Measurements from ENCODE around the gene CDC7. TPM values are rescaled to one million over a fixed set of nuclear protein-coding genes. Genes with fewer than 3 reads are reported as not detected.
"Not testable (repeated sequence)": the region's sequence is repeated elsewhere in the genome, so short reads cannot be mapped to it uniquely, and the experiment has no call there.

The CDC7 gene
- total and polyA plus RNA-seq, 4 donors = 3.6 to 8.3 (median 4.6) TPM

GRCh38 chr1:91515994-91516393 lies 15.3 kb downstream of the CDC7 start:
- 88 to 94% methylated on average over 3 of the region's 3 CpGs for WGBS, 2 donors
- H3K36me3 ChIP-seq (ENCODE audit: control insufficient read depth in 4 of 4, insufficient read depth in 4 of 4, low read length in 4 of 4) = peaks cover 0 to 3% (median 1%) of the 10 kb centered on the region in 4 donors
- TF ChIP-seq, protein P1, sequence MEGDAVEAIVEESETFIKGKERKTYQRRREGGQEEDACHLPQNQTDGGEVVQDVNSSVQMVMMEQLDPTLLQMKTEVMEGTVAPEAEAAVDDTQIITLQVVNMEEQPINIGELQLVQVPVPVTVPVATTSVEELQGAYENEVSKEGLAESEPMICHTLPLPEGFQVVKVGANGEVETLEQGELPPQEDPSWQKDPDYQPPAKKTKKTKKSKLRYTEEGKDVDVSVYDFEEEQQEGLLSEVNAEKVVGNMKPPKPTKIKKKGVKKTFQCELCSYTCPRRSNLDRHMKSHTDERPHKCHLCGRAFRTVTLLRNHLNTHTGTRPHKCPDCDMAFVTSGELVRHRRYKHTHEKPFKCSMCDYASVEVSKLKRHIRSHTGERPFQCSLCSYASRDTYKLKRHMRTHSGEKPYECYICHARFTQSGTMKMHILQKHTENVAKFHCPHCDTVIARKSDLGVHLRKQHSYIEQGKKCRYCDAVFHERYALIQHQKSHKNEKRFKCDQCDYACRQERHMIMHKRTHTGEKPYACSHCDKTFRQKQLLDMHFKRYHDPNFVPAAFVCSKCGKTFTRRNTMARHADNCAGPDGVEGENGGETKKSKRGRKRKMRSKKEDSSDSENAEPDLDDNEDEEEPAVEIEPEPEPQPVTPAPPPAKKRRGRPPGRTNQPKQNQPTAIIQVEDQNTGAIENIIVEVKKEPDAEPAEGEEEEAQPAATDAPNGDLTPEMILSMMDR (IDR thresholded peaks at IDR 0.05; ENCODE audit: control extremely low read depth, extremely low read depth) = no peak
- no peak overlapping the region for H3K27ac ChIP-seq (ENCODE audit: low read depth in 1 of 2, low read length in 1 of 2)
- DNase-seq (no peak), ATAC-seq (ENCODE audit: insufficient read depth, low FRiP score) (no peak)
- no peak overlapping the region for H3K4me3 ChIP-seq
- no peak overlapping the region for H3K9ac ChIP-seq (ENCODE audit: insufficient read depth in 1 of 2, low read length in 2 of 2)
- H3K9me3 ChIP-seq (ENCODE audit: control insufficient read depth in 4 of 4, insufficient read depth in 3 of 4, low read length in 3 of 4) = no peaks in the 10 kb centered on the region
- H3K4me1 ChIP-seq (ENCODE audit: control insufficient read depth in 5 of 5, insufficient read depth in 5 of 5, low read length in 5 of 5) = peaks cover 0 to 45% (median 9%) of the 10 kb centered on the region in 5 donors
- no peaks in the 10 kb centered on the region for H3K27me3 ChIP-seq (ENCODE audit: control insufficient read depth in 3 of 3, insufficient read depth in 3 of 3, low read length in 2 of 3)

GRCh38 chr1:91516605-91517004 lies 16.0 kb downstream of the CDC7 start:
- not testable (repeated sequence) for H3K27ac ChIP-seq (ENCODE audit: low read depth in 1 of 2, low read length in 1 of 2); DNase-seq; H3K27me3 ChIP-seq (ENCODE audit: control insufficient read depth in 3 of 3, insufficient read depth in 3 of 3, low read length in 2 of 3); H3K9ac ChIP-seq (ENCODE audit: insufficient read depth in 1 of 2, low read length in 2 of 2); H3K4me3 ChIP-seq; H3K9me3 ChIP-seq (ENCODE audit: control insufficient read depth in 4 of 4, insufficient read depth in 3 of 4, low read length in 3 of 4); H3K36me3 ChIP-seq (ENCODE audit: control insufficient read depth in 4 of 4, insufficient read depth in 4 of 4, low read length in 4 of 4); ATAC-seq (ENCODE audit: insufficient read depth, low FRiP score)
- peaks cover 0 to 47% (median 9%) of the 10 kb centered on the region in 5 donors for H3K4me1 ChIP-seq (ENCODE audit: control insufficient read depth in 5 of 5, insufficient read depth in 5 of 5, low read length in 5 of 5)
- WGBS, 2 donors = 90 to 91% methylated on average over 7 of the region's 7 CpGs

DNA sequence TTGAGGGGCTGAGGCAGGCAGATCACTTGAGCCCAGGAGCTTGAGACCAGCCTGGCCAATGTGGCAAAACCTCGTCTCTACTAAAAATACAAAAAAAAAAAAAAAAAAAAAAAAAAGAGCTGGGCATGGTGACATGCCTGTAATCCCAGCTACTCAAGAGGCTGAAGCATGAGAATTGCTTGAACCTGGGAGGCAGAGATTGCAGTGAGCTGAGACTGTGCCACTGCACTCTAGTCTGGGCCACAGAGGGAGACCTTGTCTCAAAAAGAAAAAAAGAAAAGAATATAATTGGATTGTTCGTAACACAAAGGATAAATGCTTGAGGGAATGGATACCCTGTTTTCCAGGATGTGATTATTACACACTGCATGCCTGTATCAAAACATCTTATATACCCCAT lies 18.5 kb downstream of the CDC7 start:
- H3K9me3 ChIP-seq (ENCODE audit: control insufficient read depth in 4 of 4, insufficient read depth in 3 of 4, low read length in 3 of 4); H3K27me3 ChIP-seq (ENCODE audit: control insufficient read depth in 3 of 3, insufficient read depth in 3 of 3, low read length in 2 of 3); H3K36me3 ChIP-seq (ENCODE audit: control insufficient read depth in 4 of 4, insufficient read depth in 4 of 4, low read length in 4 of 4); H3K27ac ChIP-seq (ENCODE audit: low read depth in 1 of 2, low read length in 1 of 2); DNase-seq; ATAC-seq (ENCODE audit: insufficient read depth, low FRiP score); H3K4me3 ChIP-seq; H3K9ac ChIP-seq (ENCODE audit: insufficient read depth in 1 of 2, low read length in 2 of 2): not testable (repeated sequence)
- whole genome bisulfite sequencing, 2 donors = 57 to 66% methylated on average over 2 of the region's 2 CpGs
- H3K4me1 ChIP-seq (ENCODE audit: control insufficient read depth in 5 of 5, insufficient read depth in 5 of 5, low read length in 5 of 5) = peaks cover 0 to 48% (median 14%) of the 10 kb centered on the region in 5 donors

DNA sequence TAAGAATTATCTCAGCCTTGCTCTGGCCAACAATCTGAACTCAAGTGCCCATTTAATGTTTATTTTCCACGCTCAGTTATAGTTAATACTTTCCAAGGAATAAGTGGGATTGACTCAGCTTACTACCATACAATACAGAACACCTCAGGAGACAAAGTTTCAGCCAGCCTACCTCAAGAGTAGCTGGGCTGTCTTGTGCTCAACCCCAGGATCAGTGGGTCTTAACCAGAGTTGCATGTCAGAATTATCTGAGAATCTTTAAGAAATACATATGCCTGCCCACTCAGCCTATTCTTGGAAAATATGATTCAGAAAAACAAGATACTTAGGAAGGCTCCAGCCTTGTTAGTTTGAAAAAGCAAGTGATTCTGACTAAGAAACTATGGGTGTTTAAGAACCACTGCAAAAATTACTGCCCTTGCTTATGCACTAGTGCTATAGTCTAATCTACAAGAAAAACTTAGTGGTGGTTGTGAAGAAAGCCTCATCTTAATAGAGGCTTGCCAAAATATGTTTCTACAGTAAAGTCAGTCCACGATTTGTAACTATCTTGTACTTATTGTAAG lies 20.4 kb downstream of the CDC7 start:
- no peak overlapping the region for H3K27ac ChIP-seq (ENCODE audit: low read depth in 1 of 2, low read length in 1 of 2)
- no peak overlapping the region for H3K9ac ChIP-seq (ENCODE audit: insufficient read depth in 1 of 2, low read length in 2 of 2)
- 53 to 87% methylated on average over 2 of the region's 2 CpGs for WGBS, 2 donors
- ATAC-seq (ENCODE audit: insufficient read depth, low FRiP score) (no peak), DNase-seq (no peak)
- H3K4me1 ChIP-seq (ENCODE audit: control insufficient read depth in 5 of 5, insufficient read depth in 5 of 5, low read length in 5 of 5) = peaks cover 0 to 41% (median 7%) of the 10 kb centered on the region in 5 donors
- no peaks in the 10 kb centered on the region for H3K36me3 ChIP-seq (ENCODE audit: control insufficient read depth in 4 of 4, insufficient read depth in 4 of 4, low read length in 4 of 4)
- H3K27me3 ChIP-seq (ENCODE audit: control insufficient read depth in 3 of 3, insufficient read depth in 3 of 3, low read length in 2 of 3) = no peaks in the 10 kb centered on the region
- TF ChIP-seq, protein P1 (IDR thresholded peaks at IDR 0.05; ENCODE audit: control extremely low read depth, extremely low read depth) = no peak
- no peaks in the 10 kb centered on the region for H3K9me3 ChIP-seq (ENCODE audit: control insufficient read depth in 4 of 4, insufficient read depth in 3 of 4, low read length in 3 of 4)
- no peak overlapping the region for H3K4me3 ChIP-seq

Data from lung (tissue), 12 donors.